Fibroblast of the aortic adventitia (primary cell): ENCODE data around the gene PAX9. TPM values are rescaled to one million over a fixed set of nuclear protein-coding genes. Genes with fewer than 3 reads are reported as not detected.

ENCODE experiments used
- DNase-seq: peaks from one replicate; pipeline ENCODE4 v3.0.0-alpha.2; 2010; ENCODE audit warnings: low read depth
- H3K4me3 ChIP-seq: 2 replicates; pipeline ENCODE4 v1.5.1; 2011; ENCODE audit warnings: low read depth, mild to moderate bottlenecking, control low read depth, low read length, moderate library complexity
- CTCF ChIP-seq: IDR thresholded peaks from 2 replicates; pipeline ENCODE4 v1.5.1; 2011; ENCODE audit warnings: mild to moderate bottlenecking, low read length, control low read depth, inconsistent platforms; ENCODE audit not compliant: insufficient read depth
- total RNA-seq: library from RNA; depleted of rRNA; stranded (reverse); fragments of >200 nt; gene quantifications from 2 replicates; pipeline ENCODE4 v1.2.3, GENCODE V29; 2012; ENCODE audit warnings: low replicate concordance

PAX9 gene
- total RNA-seq, 1 donor = 0.18 TPM

- H3K4me3 ChIP-seq = no peak overlapping the region
- DNase-seq = no peak
- no peak for TF ChIP-seq CTCF
Observed at GRCh38 chr14:36654794-36655381, 6.8 kb upstream of the PAX9 start.

GRCh38 chr14:36655571-36655962 is 6.1 kb upstream of the PAX9 start:
- no peak overlapping the region for H3K4me3 ChIP-seq
- no peak for TF ChIP-seq CTCF
- no peak for DNase-seq

GRCh38 chr14:36655963-36656686 is 5.5 kb upstream of the PAX9 start:
- no peak for DNase-seq
- H3K4me3 ChIP-seq = no peak overlapping the region
- TF ChIP-seq CTCF = peak; percentile 14

GRCh38 chr14:36656687-36657398 is 4.8 kb upstream of the PAX9 start:
- TF ChIP-seq CTCF = no peak
- no peak for DNase-seq
- H3K4me3 ChIP-seq = no peak overlapping the region

GRCh38 chr14:36657399-36658122 is 4.1 kb upstream of the PAX9 start:
- H3K4me3 ChIP-seq = no peak overlapping the region
- TF ChIP-seq CTCF = no peak
- no peak for DNase-seq

GRCh38 chr14:36658123-36659009 is 3.3 kb upstream of the PAX9 start:
- no peak overlapping the region for H3K4me3 ChIP-seq
- DNase-seq = no peak
- no peak for TF ChIP-seq CTCF
